Keratinocyte (primary cell): ENCODE results near the gene NBPF26.
"Not testable (repeated sequence)": the region's sequence is repeated elsewhere in the genome, so short reads cannot be mapped to it uniquely, and the experiment has no call there.

ENCODE experiments used
- EZH2 ChIP-seq: IDR thresholded peaks from one replicate; pipeline ENCODE4 v1.6.1; 2012; ENCODE audit warnings: inconsistent platforms, mild to moderate bottlenecking, low read length, moderate library complexity
- TF ChIP-seq, protein P1 (sequence below), 3 experiments: IDR thresholded peaks in 1 of 3; conservative IDR thresholded peaks in 1 of 3; optimal IDR thresholded peaks in 1 of 3; 2 replicates in 2 of 3; 3 replicates in 1 of 3; pipeline versions ENCODE3 to v1.5.1; 2011; ENCODE audit warnings: low read length in 3 of 3, mild to moderate bottlenecking in 3 of 3, moderate library complexity in 2 of 3, control low read depth in 1 of 3, inconsistent platforms in 1 of 3; ENCODE audit not compliant: insufficient read depth in 2 of 3; ENCODE audit errors: extremely low read depth in 1 of 3

GRCh38 chr1:120844945-120845330 lies 121.2 kb downstream of the NBPF26 start:
- TF ChIP-seq, protein P1, sequence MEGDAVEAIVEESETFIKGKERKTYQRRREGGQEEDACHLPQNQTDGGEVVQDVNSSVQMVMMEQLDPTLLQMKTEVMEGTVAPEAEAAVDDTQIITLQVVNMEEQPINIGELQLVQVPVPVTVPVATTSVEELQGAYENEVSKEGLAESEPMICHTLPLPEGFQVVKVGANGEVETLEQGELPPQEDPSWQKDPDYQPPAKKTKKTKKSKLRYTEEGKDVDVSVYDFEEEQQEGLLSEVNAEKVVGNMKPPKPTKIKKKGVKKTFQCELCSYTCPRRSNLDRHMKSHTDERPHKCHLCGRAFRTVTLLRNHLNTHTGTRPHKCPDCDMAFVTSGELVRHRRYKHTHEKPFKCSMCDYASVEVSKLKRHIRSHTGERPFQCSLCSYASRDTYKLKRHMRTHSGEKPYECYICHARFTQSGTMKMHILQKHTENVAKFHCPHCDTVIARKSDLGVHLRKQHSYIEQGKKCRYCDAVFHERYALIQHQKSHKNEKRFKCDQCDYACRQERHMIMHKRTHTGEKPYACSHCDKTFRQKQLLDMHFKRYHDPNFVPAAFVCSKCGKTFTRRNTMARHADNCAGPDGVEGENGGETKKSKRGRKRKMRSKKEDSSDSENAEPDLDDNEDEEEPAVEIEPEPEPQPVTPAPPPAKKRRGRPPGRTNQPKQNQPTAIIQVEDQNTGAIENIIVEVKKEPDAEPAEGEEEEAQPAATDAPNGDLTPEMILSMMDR (optimal IDR thresholded peaks at IDR 0.05 in 1 of 3, IDR thresholded peaks at IDR 0.05 in 1 of 3, conservative IDR thresholded peaks at IDR 0.05 in 1 of 3; ENCODE audit: extremely low read depth in 1 of 3, insufficient read depth in 2 of 3, low read length in 3 of 3): not testable (repeated sequence)
- TF ChIP-seq EZH2: not testable (repeated sequence)
